ENCODE measurements around the gene SENP3. TPM values are rescaled to one million over a fixed set of nuclear protein-coding genes. Genes with fewer than 3 reads are reported as not detected.

The SENP3 gene
- total RNA-seq, 2 experiments from 2014 or later = 77.6 to 100 TPM

DNA sequence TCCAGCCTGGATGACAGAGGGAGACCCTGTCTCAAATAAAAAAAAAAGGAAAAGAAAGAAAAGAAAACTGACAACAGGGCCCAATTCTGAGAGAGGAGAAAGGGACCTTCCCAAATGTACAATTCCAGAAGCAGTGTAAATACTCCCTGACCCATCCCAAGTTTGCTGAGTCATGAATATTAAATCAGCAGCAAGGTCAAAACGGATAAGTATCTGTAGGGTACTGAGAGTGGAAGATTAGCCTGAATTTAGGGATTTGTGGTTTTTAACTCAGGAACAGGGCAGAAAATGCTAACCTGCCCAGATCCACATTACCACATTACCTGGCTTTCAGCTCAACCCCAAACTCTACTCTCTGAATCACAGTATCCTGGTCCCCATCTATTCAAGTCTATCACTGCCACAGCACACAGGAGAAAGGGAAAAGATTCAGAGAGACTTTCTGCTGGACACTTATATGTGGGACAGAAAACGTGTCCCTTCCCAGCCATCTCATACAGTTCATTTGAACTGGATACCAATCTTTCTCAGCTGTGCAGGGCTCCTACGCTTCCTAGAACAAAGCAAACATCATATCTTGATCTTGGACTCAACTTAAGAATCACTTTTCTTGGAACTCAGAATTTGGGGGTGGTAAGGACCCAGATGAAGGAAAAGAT, 50.0 kb downstream of the SENP3 start:
- Histone ChIP-seq H3K9me2 (ENCODE audit: insufficient read depth, low read length) (no peaks in the 10 kb centered on the region), H3K36me3 (ENCODE audit: insufficient read depth, low read length) (peaks cover 32% of the 10 kb centered on the region), H2AFZ (ENCODE audit: low read length) (no peak overlapping the region), H3K4me3 (ENCODE audit: low read depth, low read length, poor library complexity, severe bottlenecking) (no peak overlapping the region), H4K20me1 (ENCODE audit: insufficient read depth, low read length) (peaks cover 17% of the 10 kb centered on the region; the same call in 1 of the 2 replicates), H3K4me2 (ENCODE audit: low read length) (peak overlapping the region; percentile 42), H3K27ac (ENCODE audit: low read depth, low read length, poor library complexity, severe bottlenecking) (no peak overlapping the region), H3K4me1 (ENCODE audit: insufficient read depth, low read length, poor library complexity, severe bottlenecking) (peaks cover 20% of the 10 kb centered on the region), H3K9me3 (ENCODE audit: low read length) (no peaks in the 10 kb centered on the region), H3K79me2 (ENCODE audit: insufficient read depth, low read depth, low read length) (peaks cover 26% of the 10 kb centered on the region)
- CTCF ChIA-PET (ENCODE audit: unreplicated experiment) = no interaction called here
- DNase-seq (ENCODE audit: low spot score) = no peak
- POLR2A ChIA-PET = interaction anchor here (1.2 kb wide), 1 partner anchor 28 kb away, joined by 3 read pairs; the partner anchor contains the start of gene MPDU1
- intact Hi-C loops (cut with micrococcal nuclease; ENCODE audit: unreplicated experiment) = no loop called here
- no TSS peak for BruUV-seq (replicated peaks)
- TF ChIP-seq, protein P1, sequence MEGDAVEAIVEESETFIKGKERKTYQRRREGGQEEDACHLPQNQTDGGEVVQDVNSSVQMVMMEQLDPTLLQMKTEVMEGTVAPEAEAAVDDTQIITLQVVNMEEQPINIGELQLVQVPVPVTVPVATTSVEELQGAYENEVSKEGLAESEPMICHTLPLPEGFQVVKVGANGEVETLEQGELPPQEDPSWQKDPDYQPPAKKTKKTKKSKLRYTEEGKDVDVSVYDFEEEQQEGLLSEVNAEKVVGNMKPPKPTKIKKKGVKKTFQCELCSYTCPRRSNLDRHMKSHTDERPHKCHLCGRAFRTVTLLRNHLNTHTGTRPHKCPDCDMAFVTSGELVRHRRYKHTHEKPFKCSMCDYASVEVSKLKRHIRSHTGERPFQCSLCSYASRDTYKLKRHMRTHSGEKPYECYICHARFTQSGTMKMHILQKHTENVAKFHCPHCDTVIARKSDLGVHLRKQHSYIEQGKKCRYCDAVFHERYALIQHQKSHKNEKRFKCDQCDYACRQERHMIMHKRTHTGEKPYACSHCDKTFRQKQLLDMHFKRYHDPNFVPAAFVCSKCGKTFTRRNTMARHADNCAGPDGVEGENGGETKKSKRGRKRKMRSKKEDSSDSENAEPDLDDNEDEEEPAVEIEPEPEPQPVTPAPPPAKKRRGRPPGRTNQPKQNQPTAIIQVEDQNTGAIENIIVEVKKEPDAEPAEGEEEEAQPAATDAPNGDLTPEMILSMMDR (conservative IDR thresholded peaks at IDR 0.05; ENCODE audit: low read length) = no peak
- TF ChIP-seq EZH2phosphoT487 (IDR thresholded peaks at IDR 0.05; ENCODE audit: borderline replicate concordance, low read depth, low read length) = no peak

DNA sequence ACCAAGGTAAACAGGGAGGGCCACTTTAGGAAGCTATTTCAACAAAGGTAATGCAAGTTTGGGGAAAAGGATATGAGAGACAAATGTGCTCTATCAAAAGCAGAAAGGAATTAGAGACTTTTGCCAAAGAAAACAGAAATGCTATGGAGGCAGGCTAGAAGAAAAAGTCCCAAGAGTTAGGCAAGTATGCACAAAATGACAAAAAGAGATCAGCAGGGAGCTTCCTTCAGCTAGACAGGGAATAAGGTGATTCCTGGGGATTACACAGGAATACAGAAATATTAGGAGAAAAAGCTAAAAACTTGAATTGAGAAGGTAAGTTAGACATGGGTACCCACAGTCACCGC, 50.5 kb downstream of the SENP3 start:
- Histone ChIP-seq H3K27ac (ENCODE audit: low read depth, low read length, poor library complexity, severe bottlenecking) (no peak overlapping the region), H3K4me3 (ENCODE audit: low read depth, low read length, poor library complexity, severe bottlenecking) (no peak overlapping the region), H2AFZ (ENCODE audit: low read length) (no peak overlapping the region), H4K20me1 (ENCODE audit: insufficient read depth, low read length) (peaks cover 17% of the 10 kb centered on the region; the same call in 1 of the 2 replicates), H3K4me1 (ENCODE audit: insufficient read depth, low read length, poor library complexity, severe bottlenecking) (peaks cover 20% of the 10 kb centered on the region), H3K9me3 (ENCODE audit: low read length) (no peaks in the 10 kb centered on the region), H3K4me2 (ENCODE audit: low read length) (peak overlapping the region; percentile 42), H3K9me2 (ENCODE audit: insufficient read depth, low read length) (no peaks in the 10 kb centered on the region), H3K79me2 (ENCODE audit: insufficient read depth, low read depth, low read length) (peaks cover 26% of the 10 kb centered on the region), H3K36me3 (ENCODE audit: insufficient read depth, low read length) (peaks cover 32% of the 10 kb centered on the region)
- ChIA-PET CTCF (ENCODE audit: unreplicated experiment) (no interaction called here), POLR2A (interaction anchor here (1.2 kb wide), 1 partner anchor 28 kb away, joined by 3 read pairs; the partner anchor contains the start of gene MPDU1)
- intact Hi-C loops (cut with micrococcal nuclease; ENCODE audit: unreplicated experiment) = no loop called here
- TSS peak; percentile 50 for BruUV-seq (replicated peaks)
- DNase-seq (ENCODE audit: low spot score) = no peak
- TF ChIP-seq EZH2phosphoT487 (IDR thresholded peaks at IDR 0.05; ENCODE audit: borderline replicate concordance, low read depth, low read length) = no peak
- TF ChIP-seq, protein P1 (conservative IDR thresholded peaks at IDR 0.05; ENCODE audit: low read length) = no peak
